Lung (tissue), 12 donors: ENCODE results near the gene ATP8B3. TPM values are rescaled to one million over a fixed set of nuclear protein-coding genes. Genes with fewer than 3 reads are reported as not detected.

Experiments used
- ATAC-seq: fragments of 200-7000 bp; cut with Tn5 transposase; one replicate; pipeline ENCODE4 v1.9.1; 2020; ENCODE audit warnings: moderate number of reproducible peaks; ENCODE audit not compliant: insufficient read depth, low FRiP score
- DNase-seq, 3 donors: peaks; one replicate each; pipeline ENCODE4 v3.0.0-alpha.2; 2013 to 2017
- H3K27ac ChIP-seq, 2 donors: one replicate each; pipeline ENCODE4 v1.5.1; 2013; ENCODE audit warnings: mild to moderate bottlenecking in 2 of 2, moderate library complexity in 2 of 2, control low read depth in 1 of 2, inconsistent platforms in 1 of 2, low read depth in 1 of 2, low read length in 1 of 2
- H3K27me3 ChIP-seq, 3 donors: one replicate each; pipeline ENCODE4 v1.5.1; 2013; ENCODE audit warnings: low read length in 2 of 3; ENCODE audit not compliant: control insufficient read depth in 3 of 3, insufficient read depth in 3 of 3
- H3K36me3 ChIP-seq, 4 donors: one replicate each; pipeline ENCODE4 v1.5.1; 2013; ENCODE audit warnings: low read length in 4 of 4, mild to moderate bottlenecking in 1 of 4, moderate library complexity in 1 of 4; ENCODE audit not compliant: control insufficient read depth in 4 of 4, insufficient read depth in 4 of 4
- H3K4me1 ChIP-seq, 5 donors: one replicate each; pipeline ENCODE4 v1.5.1; 2013; ENCODE audit warnings: low read length in 5 of 5, mild to moderate bottlenecking in 2 of 5, moderate library complexity in 1 of 5; ENCODE audit not compliant: control insufficient read depth in 5 of 5, insufficient read depth in 5 of 5
- H3K4me3 ChIP-seq: one replicate; pipeline ENCODE4 v1.5.1; 2013; ENCODE audit warnings: mild to moderate bottlenecking, control low read depth, moderate library complexity
- H3K9ac ChIP-seq, 2 donors: one replicate each; pipeline ENCODE4 v1.5.1; 2013; ENCODE audit warnings: low read length in 2 of 2, control low read depth in 1 of 2; ENCODE audit not compliant: insufficient read depth in 1 of 2
- H3K9me3 ChIP-seq, 4 donors: one replicate each; pipeline ENCODE4 v1.5.1; 2013; ENCODE audit warnings: low read length in 3 of 4, mild to moderate bottlenecking in 1 of 4, moderate library complexity in 1 of 4; ENCODE audit not compliant: control insufficient read depth in 4 of 4, insufficient read depth in 3 of 4
- WGBS, 2 donors: extraction: QIAGEN DNeasy Blood & Tissue Kit; methylation state at CpG; one replicate each; pipeline ENCODE4 v1.1.7; 2013; 5-methylcytosine and 5-hydroxymethylcytosine counted together
- polyA plus RNA-seq, 2 donors: library from polyadenylated mRNA; stranded (reverse); fragments of 200-250 nt; gene quantifications; one replicate each; pipeline ENCODE4 v1.2.1, GENCODE V29; 2013
- total RNA-seq, 2 donors: library from RNA; depleted of rRNA in 1 of 2; stranded (reverse); fragments of >200 nt in 1 of 2; gene quantifications; one replicate each; pipeline ENCODE4 v1.2.1, GENCODE V29; 2014 to 2021
- TF ChIP-seq, protein P1 (sequence below): IDR thresholded peaks from 2 replicates; pipeline ENCODE4 v1.5.1; 2012; ENCODE audit warnings: mild to moderate bottlenecking; ENCODE audit errors: control extremely low read depth, extremely low read depth
- donor health status: control.
- donor health status: control.
- donor health status: Bipolar disorder and iron deficiency.
- donor health status: healthy.
- donor health status: DM: yes; HTN: yes; CAD: no.

ATP8B3 gene
- total and polyA plus RNA-seq, 4 donors: 0.69 to 2.4 (median 1.8) TPM

DNA sequence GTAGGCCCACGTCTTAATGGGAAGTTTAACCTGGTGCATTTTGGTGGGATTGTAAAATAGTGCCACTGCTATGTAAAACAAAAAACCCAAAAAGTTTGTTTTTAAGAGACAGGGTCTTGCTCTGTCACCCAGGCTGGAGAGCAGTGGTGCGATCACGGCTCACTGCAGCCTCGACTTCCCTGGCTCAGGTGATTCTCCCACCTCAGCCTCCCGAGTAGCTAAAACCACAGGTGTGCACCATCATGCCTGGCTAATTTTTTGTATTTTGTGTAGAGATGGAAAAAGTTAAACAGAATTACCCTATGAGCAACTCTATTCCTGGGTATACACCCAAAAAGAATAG lies 37.0 kb upstream of the ATP8B3 start:
- H3K36me3 ChIP-seq: peaks cover 0 to 8% (median 1%) of the 10 kb centered on the region in 4 donors
- no peak for ATAC-seq
- no peak overlapping the region for H3K4me3 ChIP-seq
- DNase-seq: no peak
- no peaks in the 10 kb centered on the region for H3K9me3 ChIP-seq
- H3K27ac ChIP-seq: no peak overlapping the region
- no peaks in the 10 kb centered on the region for H3K27me3 ChIP-seq
- H3K4me1 ChIP-seq: peaks cover 8 to 41% (median 15%) of the 10 kb centered on the region in 5 donors
- WGBS, 2 donors: 61 to 65% methylated on average over 5 of the region's 5 CpGs
- TF ChIP-seq, protein P1, sequence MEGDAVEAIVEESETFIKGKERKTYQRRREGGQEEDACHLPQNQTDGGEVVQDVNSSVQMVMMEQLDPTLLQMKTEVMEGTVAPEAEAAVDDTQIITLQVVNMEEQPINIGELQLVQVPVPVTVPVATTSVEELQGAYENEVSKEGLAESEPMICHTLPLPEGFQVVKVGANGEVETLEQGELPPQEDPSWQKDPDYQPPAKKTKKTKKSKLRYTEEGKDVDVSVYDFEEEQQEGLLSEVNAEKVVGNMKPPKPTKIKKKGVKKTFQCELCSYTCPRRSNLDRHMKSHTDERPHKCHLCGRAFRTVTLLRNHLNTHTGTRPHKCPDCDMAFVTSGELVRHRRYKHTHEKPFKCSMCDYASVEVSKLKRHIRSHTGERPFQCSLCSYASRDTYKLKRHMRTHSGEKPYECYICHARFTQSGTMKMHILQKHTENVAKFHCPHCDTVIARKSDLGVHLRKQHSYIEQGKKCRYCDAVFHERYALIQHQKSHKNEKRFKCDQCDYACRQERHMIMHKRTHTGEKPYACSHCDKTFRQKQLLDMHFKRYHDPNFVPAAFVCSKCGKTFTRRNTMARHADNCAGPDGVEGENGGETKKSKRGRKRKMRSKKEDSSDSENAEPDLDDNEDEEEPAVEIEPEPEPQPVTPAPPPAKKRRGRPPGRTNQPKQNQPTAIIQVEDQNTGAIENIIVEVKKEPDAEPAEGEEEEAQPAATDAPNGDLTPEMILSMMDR: no peak
- no peak overlapping the region for H3K9ac ChIP-seq

DNA sequence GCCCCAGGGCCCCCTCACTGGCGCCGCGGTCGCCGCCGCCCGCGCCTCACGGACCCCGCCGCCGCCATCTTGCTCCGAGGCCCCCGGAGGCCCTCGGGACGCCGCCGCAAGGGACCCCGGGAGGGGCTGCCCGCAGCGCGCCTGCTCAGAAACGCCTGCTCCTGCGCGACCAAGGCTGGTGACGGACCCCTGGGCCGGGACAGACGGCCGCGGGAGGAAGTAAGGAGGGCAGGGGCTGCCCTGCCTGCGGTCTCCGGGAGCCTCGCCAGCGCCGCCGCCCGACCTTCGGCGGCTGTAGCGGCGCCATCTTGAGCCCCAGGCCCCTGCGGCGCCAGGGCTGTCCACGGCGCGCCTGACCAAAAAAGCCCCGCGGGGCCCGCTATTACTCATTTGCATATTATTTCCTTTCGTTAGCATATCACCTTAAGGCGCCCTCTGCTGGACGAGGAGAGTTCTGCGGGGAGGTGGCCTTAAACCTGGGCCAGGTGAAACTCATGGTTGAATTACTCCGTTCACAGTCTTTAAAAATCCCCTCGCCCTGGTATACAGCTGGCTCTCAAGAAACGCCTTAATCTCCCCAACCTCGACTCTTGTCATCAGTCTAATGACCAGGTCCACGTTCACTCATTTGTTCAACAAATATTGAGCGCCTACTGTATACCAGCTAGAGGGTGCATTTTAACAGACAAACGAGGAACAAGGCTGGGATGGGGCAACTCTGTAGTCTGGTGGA lies 36.5 kb upstream of the ATP8B3 start, which contains the start of gene REXO1:
REXO1 (minus strand) TSS at position 85 of the 733 bp plus-strand sequence. CDS start 125 bp downstream, outside the sequence.
- Histone ChIP-seq H3K36me3 (peaks cover 0 to 8% (median 1%) of the 10 kb centered on the region in 4 donors), H3K27ac (peak within 1 kb of the TSS; percentile 99), H3K4me1 (peaks cover 8 to 41% (median 12%) of the 10 kb centered on the region in 5 donors), H3K9me3 (no peaks in the 10 kb centered on the region), H3K4me3 (peak within 1 kb of the TSS; percentile 99), H3K27me3 (no peaks in the 10 kb centered on the region), H3K9ac (peak within 1 kb of the TSS; percentile 81 to 85)
- TF ChIP-seq, protein P1: peak; percentile 90
- ATAC-seq (peak; percentile 95), DNase-seq (peak; percentile 96 to 97 (median 96))
- 2 to 3% methylated on average over 42 to 60 of the region's 60 CpGs for WGBS, 2 donors

DNA sequence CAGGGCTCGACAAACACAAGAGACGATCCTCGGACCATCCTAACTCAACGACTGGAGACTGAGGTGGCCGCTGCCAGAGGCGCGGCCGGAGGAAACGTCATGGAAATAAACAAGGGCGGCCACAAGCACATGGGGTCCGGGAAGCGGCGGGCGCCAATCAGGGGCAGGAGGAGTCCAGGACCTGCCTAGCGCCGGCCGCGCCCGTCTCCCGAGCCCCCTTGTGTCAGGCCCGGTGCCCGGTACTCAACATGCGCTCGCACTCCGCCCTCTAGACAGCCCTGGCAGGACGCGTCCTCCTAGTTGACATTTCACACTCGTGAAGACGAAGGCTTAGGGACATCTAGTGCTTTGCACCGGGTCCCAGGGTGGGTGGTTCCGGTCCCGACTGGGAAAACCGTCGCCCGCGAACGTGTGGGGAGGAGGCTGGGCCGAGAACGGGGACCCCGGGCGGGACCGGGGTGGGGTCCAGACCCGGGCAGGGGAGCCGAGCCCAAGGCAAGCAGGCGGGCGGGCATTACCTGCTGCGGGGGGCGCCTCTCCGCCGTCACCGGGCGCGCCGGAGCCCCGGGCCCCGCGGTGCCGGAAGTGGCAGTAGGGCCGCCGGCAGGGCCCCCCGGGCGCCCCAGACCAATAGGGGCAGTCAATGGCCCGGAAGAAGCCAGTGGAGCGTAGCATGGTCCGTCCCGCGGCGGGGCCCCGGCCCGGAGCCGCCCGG lies 35.8 kb upstream of the ATP8B3 start:
- Histone ChIP-seq H3K36me3 (peaks cover 0 to 8% (median 1%) of the 10 kb centered on the region in 4 donors), H3K27ac (peak overlapping the region; percentile 99), H3K9me3 (no peaks in the 10 kb centered on the region), H3K4me1 (peaks cover 8 to 39% (median 12%) of the 10 kb centered on the region in 5 donors), H3K4me3 (peak overlapping the region; percentile 99), H3K9ac (peak overlapping the region; percentile 63 to 85), H3K27me3 (no peaks in the 10 kb centered on the region)
- DNase-seq (peak in 1 of 3 donors; percentile 35), ATAC-seq (no peak)
- WGBS, 2 donors: 0% methylated on average over 28 to 72 of the region's 72 CpGs
- TF ChIP-seq, protein P1: no peak
